Measurements from ENCODE around the gene ITPR2. TPM values are rescaled to one million over a fixed set of nuclear protein-coding genes. Genes with fewer than 3 reads are reported as not detected.
"Not testable (repeated sequence)": the region's sequence is repeated elsewhere in the genome, so short reads cannot be mapped to it uniquely, and the experiment has no call there.

The ITPR2 gene
- total RNA-seq, 1 experiment from 2014 or later: 13.6 TPM

DNA sequence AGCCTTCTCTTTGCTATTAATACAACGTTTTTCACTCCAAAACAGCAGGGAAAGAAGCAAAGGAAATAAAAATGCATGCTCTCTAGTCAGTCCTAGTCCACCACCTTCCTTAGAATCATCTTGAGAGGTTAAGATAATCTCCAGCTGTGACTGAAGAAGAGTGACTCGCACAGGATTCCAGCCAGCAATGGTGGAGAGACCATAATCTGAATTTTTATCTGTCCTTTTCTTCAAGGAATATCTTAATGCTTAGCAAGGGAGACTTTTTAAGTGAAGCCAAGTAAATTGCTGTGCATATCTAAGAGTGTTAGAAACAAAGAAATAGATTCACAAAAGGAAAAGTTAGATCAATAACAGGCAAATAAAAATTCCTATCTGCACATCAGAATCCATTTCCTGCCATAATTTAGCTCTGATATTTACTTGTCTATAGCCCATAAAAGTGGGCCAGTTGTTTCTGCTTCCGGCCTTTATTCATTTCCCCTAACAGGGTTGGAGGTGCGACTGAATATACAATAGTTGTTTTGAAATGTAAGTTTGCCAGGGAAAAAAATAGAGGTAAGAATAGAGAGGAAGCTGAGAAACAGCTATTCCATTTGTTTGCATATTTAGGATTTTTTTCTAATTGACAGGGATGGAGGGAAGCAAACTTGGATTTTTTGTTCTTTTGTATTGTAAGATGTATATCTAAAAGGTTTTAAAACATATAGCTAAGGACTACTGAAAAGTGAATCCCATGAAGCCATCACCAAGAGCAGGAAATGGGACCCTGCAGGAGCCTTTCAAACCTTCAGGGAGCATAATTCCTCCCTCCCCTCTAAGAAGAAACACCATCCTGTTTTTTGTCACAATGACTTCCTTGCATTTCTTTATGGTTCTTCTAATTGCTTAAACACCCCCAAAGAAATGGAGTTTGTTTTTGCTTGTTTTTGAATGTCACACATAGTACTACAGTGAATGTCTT lies 154.0 kb downstream of the ITPR2 start:
- peak; percentile 28 for DNase-seq (ENCODE audit: low read depth)

DNA sequence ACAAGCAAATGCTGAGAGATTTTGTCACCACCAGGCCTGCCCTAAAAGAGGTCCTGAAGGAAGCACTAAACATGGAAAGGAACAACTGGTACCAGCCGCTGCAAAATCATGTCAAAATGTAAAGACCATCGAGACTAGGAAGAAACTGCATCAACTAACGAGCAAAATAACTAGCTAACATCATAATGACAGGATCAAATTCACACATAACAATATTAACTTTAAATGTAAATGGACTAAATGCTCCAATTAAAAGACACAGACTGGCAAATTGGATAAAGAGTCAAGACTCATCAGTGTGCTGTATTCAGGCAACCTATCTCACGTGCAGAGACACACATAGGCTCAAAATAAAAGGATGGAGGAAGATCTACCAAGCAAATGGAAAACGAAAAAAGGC lies 161.5 kb downstream of the ITPR2 start:
- not testable (repeated sequence) for DNase-seq (ENCODE audit: low read depth)

GRCh38 chr12:26668847-26669246 lies 164.1 kb downstream of the ITPR2 start:
- no peak for DNase-seq (ENCODE audit: low read depth)

DNA sequence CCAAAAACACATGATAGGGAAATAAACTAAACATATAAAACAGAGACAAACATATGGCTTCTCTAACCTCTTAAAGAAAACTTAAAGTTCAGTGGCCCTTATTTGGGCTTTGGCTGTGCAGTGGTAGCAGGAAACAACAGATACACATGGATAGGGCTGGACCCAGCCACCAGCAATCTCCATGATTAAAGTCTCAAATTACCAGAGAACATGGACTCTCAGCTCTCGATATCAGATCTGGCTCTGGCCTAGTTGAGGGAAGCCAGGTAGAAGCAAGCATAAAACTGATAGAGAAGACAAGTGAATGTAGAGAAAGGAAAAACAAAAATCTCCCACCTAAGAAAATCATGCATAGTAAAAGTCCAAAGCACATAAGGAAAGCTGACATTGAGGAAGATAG lies 164.8 kb downstream of the ITPR2 start:
- no peak for DNase-seq (ENCODE audit: low read depth)

DNA sequence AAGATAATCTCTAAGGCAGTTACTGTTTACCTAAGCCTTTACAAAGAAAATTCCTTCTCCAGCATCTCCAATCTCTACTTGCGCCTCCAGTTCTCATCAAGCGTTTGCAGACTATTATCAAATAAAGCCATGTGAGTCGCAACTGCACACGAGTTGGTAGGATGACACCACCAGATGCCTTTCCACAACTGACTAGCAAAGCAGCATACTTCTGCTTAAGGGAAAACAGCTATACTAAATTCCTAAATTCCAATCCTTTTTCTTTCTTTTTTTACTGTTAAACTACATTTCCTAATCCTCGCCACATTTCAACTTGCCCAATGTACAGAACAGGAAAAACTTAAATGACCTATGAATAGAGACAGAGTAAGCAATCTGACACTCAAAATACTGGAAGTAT lies 166.7 kb downstream of the ITPR2 start:
- no peak for DNase-seq (ENCODE audit: low read depth)

- DNase-seq (ENCODE audit: low read depth): no peak
Observed at GRCh38 chr12:26661399-26661798, 171.6 kb downstream of the ITPR2 start.

- DNase-seq (ENCODE audit: low read depth): no peak
Observed at GRCh38 chr12:26659930-26660329, 173.1 kb downstream of the ITPR2 start.

DNA sequence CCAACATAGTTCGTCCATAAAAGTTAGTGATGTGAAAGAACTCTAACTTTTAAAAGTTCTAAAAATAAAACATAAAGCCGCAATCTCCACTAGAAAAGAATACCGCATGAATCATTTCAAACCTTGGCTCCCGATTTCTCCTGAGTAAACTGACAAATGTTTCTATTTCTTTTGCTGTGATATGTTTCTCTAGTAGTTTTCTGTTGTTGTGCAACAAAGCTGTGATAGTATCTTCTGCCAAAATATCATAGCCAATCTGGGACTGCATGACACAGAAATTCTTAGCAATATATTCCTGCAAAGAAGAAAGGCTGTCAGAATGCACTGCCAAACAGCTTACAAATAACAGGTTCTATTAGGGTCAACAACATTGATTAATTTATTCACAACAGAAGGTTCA lies 174.0 kb downstream of the ITPR2 start:
- no peak for DNase-seq (ENCODE audit: low read depth)

- DNase-seq (ENCODE audit: low read depth): no peak
Observed at GRCh38 chr12:26654623-26655022, 178.4 kb downstream of the ITPR2 start.

- DNase-seq (ENCODE audit: low read depth): peak; percentile 72
Observed at GRCh38 chr12:26651566-26652188, 181.3 kb downstream of the ITPR2 start.

DNA sequence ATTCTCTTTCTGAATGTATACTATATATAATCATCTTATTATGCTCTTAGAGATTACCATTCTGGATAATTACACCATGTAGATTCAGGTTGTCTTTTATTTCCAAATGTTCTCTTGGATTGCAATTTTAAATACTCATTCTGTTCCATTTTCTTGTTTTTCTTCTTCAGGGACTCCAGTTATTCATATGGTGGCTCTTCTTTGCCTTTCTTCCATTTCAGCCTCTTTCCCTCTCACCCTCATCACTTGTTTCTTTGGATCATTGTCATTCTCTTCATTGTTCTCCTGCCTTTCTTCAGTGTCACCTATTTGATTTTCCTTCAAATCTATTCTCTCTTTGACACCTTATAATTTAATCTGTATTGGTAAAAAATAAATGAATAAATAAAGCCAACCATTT lies 182.0 kb downstream of the ITPR2 start:
- DNase-seq (ENCODE audit: low read depth): no peak

GRCh38 chr12:26648999-26649398 lies 184.0 kb downstream of the ITPR2 start:
- DNase-seq (ENCODE audit: low read depth): no peak

DNA sequence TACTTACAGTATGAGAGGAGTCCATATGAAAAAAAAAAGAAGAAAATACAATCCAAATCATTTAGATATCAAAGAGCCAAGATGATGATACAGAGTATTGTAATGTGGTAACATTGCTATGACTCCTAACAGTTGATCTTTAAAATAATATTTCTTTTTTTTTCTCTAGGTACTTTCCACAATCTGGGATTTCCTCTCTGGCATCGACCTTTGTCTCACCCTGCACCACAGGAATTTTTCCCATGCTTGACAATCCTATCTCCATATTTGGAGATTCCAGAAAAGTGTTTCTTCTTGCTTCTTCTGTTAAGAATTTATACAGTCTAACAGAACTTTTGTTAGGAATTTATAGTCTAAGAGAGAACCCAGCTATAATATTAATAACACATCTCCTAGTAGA lies 184.4 kb downstream of the ITPR2 start:
- peak; percentile 92 for DNase-seq (ENCODE audit: low read depth)

GRCh38 chr12:26648066-26648465 lies 184.9 kb downstream of the ITPR2 start:
- peak; percentile 49 for DNase-seq (ENCODE audit: low read depth)

DNA sequence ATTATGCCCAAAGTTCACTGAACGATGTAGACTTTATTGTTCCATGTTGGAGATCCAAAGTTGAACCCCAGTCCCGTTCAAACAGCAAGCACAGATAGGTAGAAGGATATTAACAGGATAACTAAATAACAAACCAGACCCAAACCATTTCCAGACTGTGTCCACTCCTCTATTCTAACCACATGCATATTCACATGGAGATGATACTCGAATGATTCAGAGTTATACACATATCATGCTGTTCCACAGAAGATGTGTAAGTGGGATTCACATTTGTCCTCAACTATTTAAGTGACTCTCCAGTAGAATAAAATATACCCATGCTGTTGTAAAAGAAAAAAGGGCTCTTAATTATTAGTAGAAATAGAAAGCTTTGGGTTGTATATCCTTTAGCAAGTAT lies 185.9 kb downstream of the ITPR2 start:
- DNase-seq (ENCODE audit: low read depth): no peak

GRCh38 chr12:26646571-26646970 lies 186.4 kb downstream of the ITPR2 start:
- no peak for DNase-seq (ENCODE audit: low read depth)

- not testable (repeated sequence) for DNase-seq (ENCODE audit: low read depth)
Observed at GRCh38 chr12:26644376-26644775, 188.6 kb downstream of the ITPR2 start.

GRCh38 chr12:26643532-26644315 lies 189.3 kb downstream of the ITPR2 start:
- DNase-seq (ENCODE audit: low read depth): no peak

DNA sequence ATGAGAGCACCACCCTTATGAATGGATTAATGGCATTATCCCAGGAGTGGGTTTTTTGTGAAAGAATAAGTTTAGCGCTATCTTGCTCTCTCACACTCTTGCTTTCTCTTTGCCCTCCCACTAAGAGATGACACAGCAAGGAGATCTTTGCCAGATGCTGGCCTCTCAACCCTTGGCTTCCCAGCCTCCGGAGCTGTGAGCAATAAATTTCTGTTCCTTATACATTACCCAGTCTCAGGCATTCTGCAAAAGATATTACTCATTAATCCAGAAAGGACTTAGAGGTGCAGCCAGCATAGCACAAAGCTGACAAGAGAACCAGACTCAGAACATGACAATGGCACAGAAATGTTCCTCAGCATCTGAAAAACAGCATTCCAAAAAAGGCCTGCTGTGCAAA lies 190.6 kb downstream of the ITPR2 start:
- DNase-seq (ENCODE audit: low read depth): no peak

GRCh38 chr12:26636710-26637328 lies 196.2 kb downstream of the ITPR2 start:
- DNase-seq (ENCODE audit: low read depth): peak; percentile 85

- peak; percentile 69 for DNase-seq (ENCODE audit: low read depth)
Observed at GRCh38 chr12:26633591-26634210, 199.3 kb downstream of the ITPR2 start.

Measured in M059J (cell line).